GM19455 (cell line): ENCODE measurements around the gene AKAP6.

Source experiments
- ATAC-seq: cut with Tn5 transposase; IDR thresholded peaks from one replicate; pipeline ENCODE4 v1.9.1; 2021; ENCODE audit not compliant: unreplicated experiment

The AKAP6 gene

DNA sequence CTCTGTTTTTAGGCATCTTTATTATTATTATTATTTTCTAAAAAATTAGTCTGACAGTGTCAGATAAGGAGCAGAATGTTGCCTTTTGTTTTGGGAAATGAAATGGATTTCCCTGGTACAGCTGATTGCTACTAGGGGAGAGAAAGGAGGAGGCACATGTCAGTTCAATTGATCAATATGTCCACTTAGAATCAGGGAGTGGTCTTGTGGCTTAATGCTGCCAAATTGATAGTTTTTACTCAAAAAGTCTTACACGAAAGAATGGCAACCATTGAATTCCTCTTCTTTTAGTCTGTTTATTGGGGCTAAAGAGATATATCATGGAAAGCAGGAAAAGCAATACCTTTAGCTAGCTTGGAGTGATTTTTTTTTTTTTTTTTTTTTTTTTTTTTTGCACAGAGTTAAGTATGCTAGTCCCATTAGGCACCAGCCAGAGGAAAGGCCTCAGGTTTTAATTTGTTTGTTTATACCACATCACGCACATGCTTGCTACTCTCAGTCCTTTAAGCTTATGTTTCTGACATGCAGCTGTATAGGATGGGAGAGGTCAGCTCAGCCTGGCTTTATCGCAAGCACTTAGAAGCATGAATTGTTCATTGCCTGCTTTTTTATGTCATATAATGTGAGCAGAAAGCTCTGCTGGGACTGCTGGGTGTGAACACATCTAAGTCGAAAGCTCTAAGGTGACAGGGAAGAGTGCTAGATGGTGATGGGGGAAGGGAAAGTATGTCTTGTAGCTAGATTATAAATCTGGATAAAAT, 1.4 kb downstream of the AKAP6 start:
- no peak for ATAC-seq

- no peak for ATAC-seq
These were observed 2.1 kb downstream of the AKAP6 start for GRCh38 chr14:32331206-32331605.

DNA sequence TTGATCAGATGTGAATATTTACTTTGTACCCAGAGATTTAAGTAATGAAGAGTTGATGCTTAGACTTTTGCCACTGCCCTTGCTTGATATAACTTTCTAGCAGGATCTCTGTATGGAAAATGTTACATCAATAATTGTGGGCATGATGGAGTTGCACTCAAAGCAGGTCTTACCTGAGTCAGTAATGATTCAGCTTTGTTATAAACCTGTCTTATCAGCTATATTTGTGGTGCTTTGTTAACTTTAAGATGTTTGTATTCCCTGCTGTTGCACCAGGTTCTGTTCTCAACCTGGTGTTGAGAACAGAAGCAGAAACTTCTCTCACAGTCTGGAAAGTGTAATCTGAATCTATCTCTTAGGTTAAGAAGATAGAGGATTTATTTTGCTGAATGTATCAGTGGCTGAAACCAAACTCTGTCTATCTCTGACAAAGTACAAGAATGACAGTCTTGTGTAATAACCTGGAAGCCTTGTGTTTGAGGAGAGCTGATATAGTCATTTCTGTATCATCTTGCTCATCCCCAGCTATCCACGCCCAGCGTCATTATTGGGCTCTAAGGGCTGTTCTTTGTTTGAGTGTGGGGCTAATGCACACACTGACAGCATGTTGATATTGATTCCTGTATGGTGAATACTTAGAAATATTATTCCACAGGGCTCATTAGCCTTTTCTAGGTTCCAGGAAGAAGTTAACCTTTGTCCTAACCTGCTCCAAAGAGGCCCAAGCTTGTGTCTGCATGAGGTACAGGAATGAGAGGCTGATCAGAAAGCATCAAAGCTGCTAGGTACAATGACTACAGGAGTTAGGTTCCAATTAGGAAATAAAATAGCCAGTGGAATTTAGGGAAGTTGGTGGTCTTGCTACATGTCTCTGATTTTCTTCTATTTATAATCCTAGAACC, 3.6 kb downstream of the AKAP6 start:
- no peak for ATAC-seq

GRCh38 chr14:32336702-32337101, 7.6 kb downstream of the AKAP6 start:
- ATAC-seq: no peak

GRCh38 chr14:32337759-32338158, 8.7 kb downstream of the AKAP6 start:
- ATAC-seq: no peak

- no peak for ATAC-seq
These were observed 10.1 kb downstream of the AKAP6 start for GRCh38 chr14:32339188-32339587.

DNA sequence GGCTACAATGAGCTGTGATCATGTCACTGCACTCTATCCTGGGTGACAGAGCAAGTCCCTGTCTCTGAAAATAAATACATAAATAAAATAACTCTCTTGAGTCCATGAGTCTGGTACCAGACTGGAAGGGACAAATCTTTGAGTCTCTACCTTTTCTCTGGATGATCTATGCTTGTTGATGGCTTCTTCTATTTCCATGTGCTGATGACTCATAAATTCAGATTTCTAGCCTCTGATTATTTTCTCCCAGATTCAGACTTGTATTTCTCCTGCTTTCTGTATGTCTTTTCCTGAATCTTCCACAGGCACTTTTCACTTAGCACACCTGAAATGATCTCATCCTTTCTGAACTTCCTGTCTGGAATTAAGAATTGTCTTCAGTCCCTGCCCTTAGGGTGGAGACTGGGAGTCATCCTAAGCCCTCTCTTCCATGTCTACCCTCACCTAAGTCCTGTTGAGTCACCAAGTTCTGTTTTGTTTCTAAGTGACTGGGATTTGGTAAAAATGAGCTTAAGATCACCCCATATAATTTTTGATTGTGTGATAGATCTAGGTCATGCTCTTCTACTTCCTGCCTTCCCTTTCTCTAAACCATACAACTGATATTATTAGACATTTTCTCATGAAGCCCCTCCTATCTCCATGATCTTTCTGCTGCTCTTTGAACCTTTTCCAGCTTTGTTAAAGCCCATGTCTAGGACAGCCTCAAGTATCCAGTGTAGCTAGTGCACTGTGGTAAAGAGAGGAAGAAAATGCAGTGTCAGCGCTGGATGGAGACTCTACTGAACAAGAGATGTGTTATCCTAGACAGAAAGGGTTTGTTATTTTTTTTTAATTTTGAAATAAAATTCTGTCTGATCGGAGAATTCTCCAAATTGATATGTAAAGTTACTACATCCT, 13.1 kb downstream of the AKAP6 start:
- no peak for ATAC-seq

DNA sequence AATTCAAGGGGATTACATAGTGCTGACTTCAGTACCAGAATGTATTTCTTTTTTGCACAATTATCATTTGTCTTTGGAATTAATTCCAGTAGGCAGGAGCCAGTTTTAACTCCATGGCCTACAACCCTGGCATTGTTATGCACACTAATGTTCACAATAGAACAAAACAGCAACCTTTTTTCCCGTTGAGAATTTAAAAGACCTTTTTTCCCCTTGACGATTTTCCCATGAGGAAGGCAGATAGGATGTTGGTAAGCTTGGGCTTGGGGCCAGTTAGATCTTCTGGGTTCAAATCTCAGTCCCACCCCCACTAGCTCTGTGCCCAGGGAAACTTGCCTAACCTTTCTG, 13.7 kb downstream of the AKAP6 start:
- no peak for ATAC-seq

DNA sequence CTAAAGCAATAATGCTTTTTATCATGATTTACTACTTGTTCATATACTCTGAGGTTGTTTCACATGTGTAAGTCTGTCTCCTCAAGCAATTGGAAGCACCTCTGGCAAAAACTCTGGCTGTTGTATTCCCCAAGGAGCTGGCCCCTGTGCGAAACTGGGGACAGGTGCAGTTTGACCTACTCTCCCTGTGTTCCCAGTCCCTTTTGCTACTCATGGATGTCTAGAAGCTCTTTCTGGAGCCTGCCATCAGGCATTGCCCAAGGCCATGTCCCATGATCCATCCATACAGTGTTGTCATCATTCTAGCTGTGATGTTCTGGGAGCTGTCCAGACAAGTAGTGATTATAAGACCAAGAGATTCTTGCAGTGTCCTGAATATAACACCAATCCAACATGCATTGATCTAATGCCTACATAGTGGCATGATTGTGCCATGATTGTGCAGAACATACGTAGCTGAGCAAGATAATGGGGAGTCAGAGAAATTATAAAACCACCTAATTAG, 14.9 kb downstream of the AKAP6 start:
- no peak for ATAC-seq

- ATAC-seq: no peak
These were observed 16.3 kb downstream of the AKAP6 start for GRCh38 chr14:32345311-32345791.

- no peak for ATAC-seq
These were observed 20.2 kb downstream of the AKAP6 start for GRCh38 chr14:32349322-32349721.

DNA sequence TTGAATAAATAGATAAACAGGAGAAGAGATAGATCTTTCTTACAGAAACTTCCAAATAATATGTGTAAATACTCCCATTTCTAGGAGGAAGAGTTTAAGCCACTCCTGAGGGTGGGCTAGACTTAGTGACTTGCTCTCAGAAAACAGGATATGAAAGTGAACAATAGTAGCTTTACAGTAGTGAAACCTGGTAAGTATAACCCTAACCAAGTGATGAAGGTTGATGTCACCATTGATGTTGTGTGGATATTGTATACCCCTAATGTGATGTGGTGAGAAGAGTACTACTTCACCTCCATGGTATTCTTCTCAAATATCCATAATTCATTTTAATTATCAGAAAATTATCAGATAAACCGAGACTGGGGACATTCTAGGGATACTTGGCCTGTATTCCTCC, 20.9 kb downstream of the AKAP6 start:
- peak; percentile 96 for ATAC-seq

GRCh38 chr14:32352631-32353030, 23.5 kb downstream of the AKAP6 start:
- ATAC-seq: no peak

- ATAC-seq: no peak
These were observed 25.6 kb downstream of the AKAP6 start for GRCh38 chr14:32354716-32355115.

GRCh38 chr14:32358781-32359180, 29.7 kb downstream of the AKAP6 start:
- ATAC-seq: no peak

GRCh38 chr14:32361674-32362073, 32.6 kb downstream of the AKAP6 start:
- ATAC-seq: no peak

GRCh38 chr14:32363761-32364160, 34.7 kb downstream of the AKAP6 start:
- ATAC-seq: no peak

DNA sequence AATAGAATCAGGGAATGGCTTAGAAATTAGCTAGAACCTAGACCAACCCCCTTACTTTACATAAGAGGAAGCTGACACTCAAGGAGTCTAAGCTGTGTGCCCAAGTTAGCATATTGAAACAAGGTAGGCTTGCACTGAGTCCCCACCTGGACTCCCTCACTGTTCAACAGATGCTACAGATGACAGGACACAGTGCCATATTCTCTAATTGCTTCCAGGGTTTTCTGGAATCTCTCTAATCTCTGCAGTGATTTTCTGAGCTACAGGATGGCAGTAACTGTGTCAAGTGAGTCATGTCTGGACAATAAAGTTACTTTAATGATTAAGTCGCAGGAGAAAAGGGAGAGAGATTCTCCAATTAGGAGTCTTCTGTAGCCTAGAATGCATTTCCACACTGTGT, 35.8 kb downstream of the AKAP6 start:
- ATAC-seq: no peak

DNA sequence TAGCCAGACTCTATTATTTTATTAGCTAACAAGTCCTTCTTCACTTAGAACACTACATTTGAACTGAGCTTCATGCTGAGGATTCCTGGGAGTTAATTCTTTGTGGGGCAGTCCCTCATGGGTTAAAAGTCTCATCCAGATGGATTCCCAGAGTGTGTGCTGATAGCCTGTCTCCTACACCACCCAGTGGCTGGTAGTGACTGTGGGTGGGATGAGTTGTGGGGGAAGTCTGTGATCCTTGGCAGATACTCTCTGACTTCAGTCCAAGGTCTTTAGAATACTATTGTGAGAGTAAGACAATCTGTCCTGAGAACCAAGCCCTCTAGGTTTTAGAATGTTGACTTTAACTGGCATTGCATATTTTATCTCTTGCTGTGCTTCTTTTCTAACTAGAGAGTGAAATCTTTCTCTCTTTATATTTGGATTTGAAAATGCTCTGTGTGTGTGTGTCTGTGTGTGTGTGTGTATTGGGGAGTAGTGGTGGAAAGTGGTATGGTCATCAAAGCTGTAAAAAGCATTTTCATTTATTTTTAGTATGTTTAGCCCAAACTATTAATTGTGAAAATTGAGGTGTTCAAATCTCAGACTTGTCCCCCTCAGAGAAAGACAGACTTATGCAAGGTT, 37.3 kb downstream of the AKAP6 start:
- ATAC-seq: no peak

DNA sequence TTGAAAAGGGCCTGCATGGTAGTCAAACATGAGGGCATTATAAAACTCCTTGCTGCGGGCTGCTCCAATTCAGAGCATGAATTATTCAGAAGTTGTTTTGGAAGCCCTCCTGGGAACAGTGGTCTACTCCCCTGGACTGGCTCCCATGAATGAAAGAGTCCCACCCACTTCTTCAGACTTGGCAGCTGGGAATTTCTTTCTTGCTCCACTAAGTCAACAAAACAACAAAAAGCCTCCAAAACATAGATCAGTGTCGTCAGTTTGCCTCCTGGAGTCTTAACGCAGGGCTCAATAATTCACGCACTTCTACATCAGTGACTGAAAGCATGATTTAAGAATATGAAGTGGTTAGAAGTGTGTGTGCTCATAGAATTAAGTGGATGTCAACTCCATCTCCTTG, 37.9 kb downstream of the AKAP6 start:
- no peak for ATAC-seq

GRCh38 chr14:32367516-32367915, 38.4 kb downstream of the AKAP6 start:
- no peak for ATAC-seq
